GM18909 (cell line): ENCODE measurements around the gene GRB14.
"Not testable (repeated sequence)": the region's sequence is repeated elsewhere in the genome, so short reads cannot be mapped to it uniquely, and the experiment has no call there.

ENCODE experiments used
- ATAC-seq: cut with Tn5 transposase; IDR thresholded peaks from one replicate; pipeline ENCODE4 v1.9.1; 2021; ENCODE audit warnings: mild to moderate bottlenecking; ENCODE audit not compliant: unreplicated experiment, poor library complexity

GRB14 gene

GRCh38 chr2:164560902-164561301 is 60.4 kb downstream of the GRB14 start:
- no peak for ATAC-seq

- no peak for ATAC-seq
Measured at GRCh38 chr2:164560181-164560792, 61.0 kb downstream of the GRB14 start.

- ATAC-seq, result no peak
Measured at GRCh38 chr2:164558450-164558849, 62.8 kb downstream of the GRB14 start.

- no peak for ATAC-seq
Measured at GRCh38 chr2:164554487-164554886, 66.8 kb downstream of the GRB14 start.

GRCh38 chr2:164551519-164551918 is 69.8 kb downstream of the GRB14 start:
- no peak for ATAC-seq

- ATAC-seq, result not testable (repeated sequence)
Measured at GRCh38 chr2:164549705-164550104, 71.6 kb downstream of the GRB14 start.

- ATAC-seq, result no peak
Measured at GRCh38 chr2:164545484-164545883, 75.8 kb downstream of the GRB14 start.

GRCh38 chr2:164542581-164543021 is 78.7 kb downstream of the GRB14 start:
- ATAC-seq, result no peak

GRCh38 chr2:164538240-164538866 is 82.9 kb downstream of the GRB14 start:
- ATAC-seq, result peak; percentile 78

GRCh38 chr2:164535280-164536025 is 85.8 kb downstream of the GRB14 start:
- ATAC-seq, result no peak

GRCh38 chr2:164530464-164530863 is 90.8 kb downstream of the GRB14 start:
- ATAC-seq, result no peak

GRCh38 chr2:164523726-164524125 is 97.6 kb downstream of the GRB14 start:
- no peak for ATAC-seq

- no peak for ATAC-seq
Measured at GRCh38 chr2:164523009-164523408, 98.3 kb downstream of the GRB14 start.

- no peak for ATAC-seq
Measured at GRCh38 chr2:164522561-164522981, 98.7 kb downstream of the GRB14 start.

- no peak for ATAC-seq
Measured at GRCh38 chr2:164515734-164516133, 105.5 kb downstream of the GRB14 start.

- ATAC-seq, result no peak
Measured at GRCh38 chr2:164515030-164515429, 106.3 kb downstream of the GRB14 start.

- no peak for ATAC-seq
Measured at GRCh38 chr2:164514491-164514890, 106.8 kb downstream of the GRB14 start.

- no peak for ATAC-seq
Measured at GRCh38 chr2:164512871-164513270, 108.4 kb downstream of the GRB14 start.

GRCh38 chr2:164511738-164512137 is 109.5 kb downstream of the GRB14 start:
- ATAC-seq, result no peak

- ATAC-seq, result no peak
Measured at GRCh38 chr2:164510895-164511294, 110.4 kb downstream of the GRB14 start.

- no peak for ATAC-seq
Measured at GRCh38 chr2:164509137-164509877, 112.0 kb downstream of the GRB14 start.
